Activated T-helper 1 cell treated with anti-CD3 and anti-CD28 coated beads, Interleukin-2, amount 50 U/mL, for 16 hours (primary cell): Measurements from ENCODE around the gene PDK2.

ENCODE experiments used
- DNase-seq, 2 donors: peaks; one replicate each; pipeline ENCODE4 v3.0.0-alpha.2; 2020; ENCODE audit warnings: low read depth in 1 of 2, low spot score in 1 of 2

The PDK2 gene

GRCh38 chr17:50078430-50078829 lies 16.7 kb upstream of the PDK2 start:
- DNase-seq: no peak

- no peak for DNase-seq
Observed at GRCh38 chr17:50079334-50080095, 15.6 kb upstream of the PDK2 start.

DNA sequence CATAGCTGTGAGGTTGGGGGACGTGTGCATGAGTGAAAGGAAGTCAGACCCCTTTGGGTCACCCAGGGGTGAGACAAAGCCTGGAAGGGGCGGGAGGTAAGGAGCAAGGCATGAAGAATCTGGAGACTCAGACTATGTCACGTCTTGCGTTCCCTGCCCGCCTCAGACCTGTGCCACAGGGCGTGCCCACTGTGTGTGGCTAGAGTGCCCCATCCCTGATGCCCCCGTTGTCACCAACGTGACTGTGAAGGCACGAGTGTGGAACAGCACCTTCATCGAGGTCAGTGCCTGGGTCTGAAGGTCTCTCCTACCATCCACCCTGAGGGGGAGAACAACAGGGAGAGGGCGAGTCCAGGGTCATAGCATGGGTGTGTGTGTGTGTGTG lies 15.1 kb upstream of the PDK2 start:
- DNase-seq: no peak

- DNase-seq: no peak
Observed at GRCh38 chr17:50080827-50081226, 14.3 kb upstream of the PDK2 start.

- no peak for DNase-seq
Observed at GRCh38 chr17:50081757-50082156, 13.4 kb upstream of the PDK2 start.

GRCh38 chr17:50087246-50087911 lies 7.8 kb upstream of the PDK2 start:
- peak; percentile 61 to 62 for DNase-seq

DNA sequence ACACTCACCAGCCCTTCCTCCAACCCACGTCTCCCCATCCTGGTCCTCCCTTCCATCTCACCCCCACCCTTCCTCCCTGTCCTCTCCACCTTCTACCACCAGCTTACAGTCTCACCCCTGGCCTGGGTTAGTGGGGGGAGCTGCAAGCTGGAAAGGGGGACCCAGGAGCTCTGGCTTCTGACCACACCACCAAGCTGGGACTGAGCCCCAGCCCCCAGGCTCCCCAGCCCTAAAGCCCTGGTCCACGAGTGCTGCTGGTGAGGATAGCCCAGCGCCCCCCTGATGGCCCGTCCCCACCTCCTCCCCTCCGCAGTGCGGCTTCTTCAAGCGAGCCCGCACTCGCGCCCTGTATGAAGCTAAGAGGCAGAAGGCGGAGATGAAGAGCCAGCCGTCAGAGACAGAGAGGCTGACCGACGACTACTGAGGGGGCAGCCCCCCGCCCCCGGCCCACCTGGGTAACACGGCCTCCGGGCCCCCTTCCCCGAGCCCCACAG lies 7.2 kb upstream of the PDK2 start:
- no peak for DNase-seq

GRCh38 chr17:50088952-50089825 lies 6.0 kb upstream of the PDK2 start:
- DNase-seq: no peak

DNA sequence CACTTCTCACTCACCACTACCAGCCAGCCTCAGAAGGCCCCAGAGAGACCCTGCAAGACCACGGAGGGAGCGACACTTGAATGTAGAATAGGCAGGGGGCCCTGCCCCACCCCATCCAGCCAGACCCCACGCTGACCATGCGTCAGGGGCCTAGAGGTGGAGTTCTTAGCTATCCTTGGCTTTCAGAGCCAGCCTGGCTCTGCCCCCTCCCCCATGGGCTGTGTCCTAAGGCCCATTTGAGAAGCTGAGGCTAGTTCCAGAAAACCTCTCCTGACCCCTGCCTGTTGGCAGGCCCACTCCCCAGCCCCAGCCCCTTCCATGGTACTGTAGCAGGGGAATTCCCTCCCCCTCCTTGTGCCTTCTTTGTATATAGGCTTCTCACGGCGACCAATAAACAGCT lies 5.1 kb upstream of the PDK2 start:
- no peak for DNase-seq

DNA sequence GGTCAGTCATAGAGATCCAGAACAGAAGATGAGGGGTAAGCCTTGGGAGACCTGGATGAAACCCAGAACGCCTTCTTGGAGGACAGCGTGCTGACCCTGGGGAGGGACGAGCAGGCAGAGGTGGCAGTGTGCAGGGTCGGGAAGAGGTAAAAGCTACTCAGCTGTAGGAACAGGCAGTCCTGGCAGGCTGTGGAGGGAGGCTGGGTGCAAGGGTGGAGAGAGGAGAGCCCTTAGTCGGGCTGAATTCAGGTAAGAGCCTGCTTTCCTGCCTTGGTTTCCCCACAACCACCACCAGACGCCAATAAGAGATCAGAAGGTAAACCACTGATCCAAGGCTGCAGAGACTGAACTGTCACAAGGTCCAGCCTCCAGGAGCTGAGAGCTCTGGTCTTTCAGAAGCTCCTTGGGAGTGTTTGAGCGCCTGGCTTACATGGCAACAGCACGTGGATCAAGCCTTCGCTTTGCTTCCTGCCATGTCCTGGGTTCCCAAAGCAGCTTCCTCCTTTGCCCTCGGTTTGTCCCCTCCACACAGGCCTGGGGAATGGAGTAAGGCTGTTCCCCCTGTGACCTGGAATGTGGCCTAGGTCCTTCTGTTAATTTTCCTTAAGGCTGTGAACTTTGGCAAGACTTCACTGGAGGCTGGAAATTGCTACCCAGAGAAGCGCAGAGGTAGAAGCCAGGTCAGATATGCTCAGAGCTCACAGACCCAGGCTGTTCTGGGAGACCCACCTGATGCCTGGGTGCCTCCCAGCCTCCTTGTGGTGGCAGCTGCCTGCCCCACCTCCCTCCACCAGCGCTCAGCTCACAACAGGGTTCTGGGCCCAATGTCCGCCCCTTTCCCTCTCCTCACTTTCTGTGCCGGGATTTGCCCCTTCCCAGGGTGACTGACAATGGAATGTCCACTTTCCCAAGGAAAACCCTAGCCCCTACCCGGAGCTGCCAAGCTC lies 3.9 kb upstream of the PDK2 start:
- DNase-seq: no peak

DNA sequence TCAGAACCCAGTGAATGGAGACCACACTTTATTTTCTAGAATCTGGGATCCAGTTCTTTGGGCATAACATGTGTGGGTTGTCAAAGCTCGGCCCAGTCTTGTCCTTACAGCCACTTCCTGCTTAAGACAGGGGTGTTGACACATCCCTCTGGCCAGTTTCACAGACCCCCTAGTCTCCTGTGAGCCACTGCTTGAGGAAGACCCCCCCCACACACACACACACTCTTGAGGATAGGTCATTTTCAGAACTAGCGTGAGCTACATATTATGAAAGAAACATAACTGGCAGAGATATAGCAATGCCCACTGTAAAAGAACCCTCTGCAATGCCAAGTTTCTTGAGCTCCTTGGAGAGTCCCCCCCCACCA lies 3.2 kb upstream of the PDK2 start:
- DNase-seq: no peak

- DNase-seq: no peak
Observed at GRCh38 chr17:50093246-50093645, 1.9 kb upstream of the PDK2 start.

GRCh38 chr17:50093807-50094206 lies 1.3 kb upstream of the PDK2 start:
- DNase-seq: no peak

- DNase-seq: peak; percentile 84 to 96
Observed at GRCh38 chr17:50094243-50094752, 853 bp upstream of the PDK2 start.

GRCh38 chr17:50095626-50096037 lies 481 bp downstream of the PDK2 start:
- DNase-seq: no peak

GRCh38 chr17:50096092-50096491 lies 941 bp downstream of the PDK2 start:
- no peak for DNase-seq

DNA sequence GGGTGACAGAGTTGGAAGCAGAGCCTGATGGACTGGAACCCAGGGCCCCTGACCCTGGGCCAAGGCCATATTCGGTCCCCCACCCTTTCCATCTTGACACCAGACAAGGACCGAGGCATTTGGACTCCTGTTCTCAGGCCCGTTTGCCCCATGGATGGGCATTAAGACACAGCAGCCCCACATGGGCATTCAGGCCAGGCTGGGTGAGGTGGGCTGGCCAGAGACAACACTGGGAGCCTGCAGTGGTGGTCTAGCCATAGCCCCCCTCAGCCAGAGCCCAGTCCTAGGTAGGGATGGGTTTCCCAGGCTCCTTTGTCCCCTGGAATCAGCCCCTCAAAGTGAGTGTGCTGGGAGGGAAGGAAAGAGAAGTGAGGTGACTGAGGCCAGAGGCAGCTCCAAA lies 1.6 kb downstream of the PDK2 start:
- no peak for DNase-seq

DNA sequence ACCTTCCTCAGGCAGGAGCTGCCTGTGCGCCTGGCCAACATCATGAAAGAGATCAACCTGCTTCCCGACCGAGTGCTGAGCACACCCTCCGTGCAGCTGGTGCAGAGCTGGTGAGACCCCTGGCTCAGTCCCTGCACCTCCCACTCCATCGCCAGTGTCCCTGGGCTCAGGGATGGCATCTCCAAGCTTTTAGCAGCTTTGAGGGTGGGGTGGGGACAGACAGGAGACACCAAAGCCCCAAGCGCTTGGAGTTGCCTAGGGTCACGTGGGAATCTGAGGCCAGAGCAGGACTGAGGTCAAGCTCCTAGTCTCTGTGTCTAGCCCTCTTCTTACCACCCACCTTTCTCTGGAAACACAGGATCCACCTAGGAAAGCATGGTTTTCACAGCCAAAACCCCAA lies 2.3 kb downstream of the PDK2 start:
- no peak for DNase-seq

DNA sequence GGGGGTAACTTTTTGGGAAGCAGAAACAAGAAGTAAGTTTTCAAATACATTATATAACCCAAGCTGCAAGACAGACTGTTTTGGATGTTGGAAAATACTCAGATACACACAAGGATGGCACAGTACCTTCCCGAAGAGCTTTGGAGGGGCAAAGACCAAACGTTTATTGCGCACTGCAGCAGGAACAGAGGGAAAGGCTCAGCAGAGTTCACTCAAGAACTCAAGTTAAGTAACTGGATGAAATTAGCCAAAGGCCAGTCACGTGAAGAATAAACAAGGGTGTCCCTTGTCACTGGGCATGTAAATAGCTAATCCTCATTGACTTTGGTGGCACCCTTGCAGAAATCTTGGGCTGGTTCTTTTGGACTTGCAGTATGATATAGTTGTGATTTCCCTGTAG lies 2.8 kb downstream of the PDK2 start:
- no peak for DNase-seq

- DNase-seq: no peak
Observed at GRCh38 chr17:50098583-50098982, 3.4 kb downstream of the PDK2 start.

GRCh38 chr17:50099003-50099402 lies 3.9 kb downstream of the PDK2 start:
- DNase-seq: no peak
